T-helper 1 cell treated with Interleukin-12 subunit alpha and Interleukin-12 subunit beta and Interleukin-4 antibody, amounts not matched to agents 30 μg/mL and 1 μg/mL, for 36 hours (primary cell): ENCODE measurements around the gene NRP2.

Experiments used
- H3K27ac Mint-ChIP-seq: one replicate; pipeline ENCODE4 v1.8.0; 2021; ENCODE audit warnings: mild to moderate bottlenecking, mixed read lengths
- H3K27me3 Mint-ChIP-seq: one replicate; pipeline ENCODE4 v1.8.0; 2021; ENCODE audit warnings: low read depth, mixed read lengths
- H3K36me3 Mint-ChIP-seq: one replicate; pipeline ENCODE4 v1.8.0; 2021; ENCODE audit warnings: low read depth, mixed read lengths
- H3K4me1 Mint-ChIP-seq: one replicate; pipeline ENCODE4 v1.8.0; 2021; ENCODE audit warnings: low read depth, mixed read lengths
- H3K4me3 Mint-ChIP-seq: one replicate; pipeline ENCODE4 v1.8.0; 2021; ENCODE audit warnings: mild to moderate bottlenecking, moderate library complexity, mixed read lengths
- H3K9me3 Mint-ChIP-seq: one replicate; pipeline ENCODE4 v1.8.0; 2021; ENCODE audit warnings: mixed read lengths

The NRP2 gene

DNA sequence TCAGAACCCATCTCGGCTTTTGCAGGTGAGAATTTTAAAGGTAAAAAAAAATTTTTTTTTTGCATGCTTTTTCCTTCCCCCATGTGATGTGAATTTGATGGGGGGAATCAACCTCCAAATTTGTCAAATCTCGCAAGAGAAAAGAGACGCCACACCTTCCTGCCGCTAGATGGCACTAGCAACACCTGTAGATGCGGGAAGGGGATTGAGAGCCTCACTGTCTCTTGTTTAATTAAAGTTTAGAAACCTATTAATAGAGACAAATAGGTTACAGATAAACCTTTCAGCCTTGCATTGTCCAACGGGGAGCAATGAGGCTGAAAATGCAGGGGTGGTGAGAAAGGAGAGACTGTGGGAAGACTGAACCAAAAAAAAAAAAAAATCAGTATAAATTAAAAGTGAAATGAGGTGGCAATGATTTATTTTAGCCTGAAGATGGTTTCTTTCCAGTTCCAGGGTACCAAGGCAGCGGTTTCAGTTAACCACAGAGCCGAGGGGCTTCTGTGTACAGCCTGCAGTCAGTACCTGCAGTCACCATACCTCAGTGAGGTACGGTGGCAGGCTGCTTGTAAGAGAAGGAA lies 84.6 kb downstream of the NRP2 start:
- Mint-ChIP-seq H3K27me3 (peaks cover 23% of the 10 kb centered on the region), H3K9me3 (no peaks in the 10 kb centered on the region), H3K4me3 (no peak overlapping the region), H3K36me3 (peaks cover 2% of the 10 kb centered on the region), H3K27ac (no peak overlapping the region), H3K4me1 (peaks cover 2% of the 10 kb centered on the region)

DNA sequence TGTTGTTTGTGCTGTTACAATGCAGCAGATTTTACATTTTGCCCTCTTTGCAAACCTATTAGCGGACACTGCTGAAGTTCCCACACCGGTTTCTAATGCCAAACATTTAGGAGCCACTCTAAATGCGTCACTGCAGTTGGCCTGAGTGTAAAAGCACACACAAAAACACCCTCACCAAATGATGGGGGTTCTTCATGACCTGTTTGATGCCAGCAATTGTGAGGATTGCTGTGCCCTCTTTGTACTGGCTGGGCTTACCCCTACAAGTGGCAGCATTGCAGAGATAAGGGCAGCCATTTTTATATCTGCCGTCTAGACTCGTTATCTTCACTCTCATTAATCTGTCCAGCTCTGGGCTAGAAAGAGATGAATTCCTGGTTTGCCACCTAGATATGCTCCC lies 85.3 kb downstream of the NRP2 start:
- Mint-ChIP-seq H3K4me3 (no peak overlapping the region), H3K27ac (no peak overlapping the region), H3K4me1 (peaks cover 2% of the 10 kb centered on the region), H3K36me3 (peaks cover 2% of the 10 kb centered on the region), H3K9me3 (no peaks in the 10 kb centered on the region), H3K27me3 (peaks cover 23% of the 10 kb centered on the region)

DNA sequence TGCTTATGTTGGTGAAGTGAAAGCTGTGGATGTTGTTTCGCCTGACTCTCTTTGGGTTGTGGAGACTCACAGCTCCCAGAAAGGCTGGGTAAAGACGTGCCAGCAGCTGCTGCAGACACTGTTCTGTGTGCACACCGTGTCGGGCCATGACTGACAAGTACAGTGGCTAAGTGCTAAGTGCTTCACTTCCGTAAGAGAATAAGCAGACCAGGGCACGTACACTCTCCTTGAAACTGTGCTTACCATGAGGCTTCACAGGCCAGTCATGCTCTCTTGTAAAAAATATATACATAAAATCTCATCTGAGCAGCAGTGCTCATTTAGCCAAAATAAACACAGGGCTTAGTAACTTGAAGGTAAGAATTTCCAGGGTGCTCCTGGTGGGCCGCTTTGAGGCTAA lies 86.0 kb downstream of the NRP2 start:
- Mint-ChIP-seq H3K27me3 (peaks cover 22% of the 10 kb centered on the region), H3K27ac (no peak overlapping the region), H3K36me3 (peaks cover 2% of the 10 kb centered on the region), H3K4me1 (peaks cover 2% of the 10 kb centered on the region), H3K9me3 (no peaks in the 10 kb centered on the region), H3K4me3 (no peak overlapping the region)

DNA sequence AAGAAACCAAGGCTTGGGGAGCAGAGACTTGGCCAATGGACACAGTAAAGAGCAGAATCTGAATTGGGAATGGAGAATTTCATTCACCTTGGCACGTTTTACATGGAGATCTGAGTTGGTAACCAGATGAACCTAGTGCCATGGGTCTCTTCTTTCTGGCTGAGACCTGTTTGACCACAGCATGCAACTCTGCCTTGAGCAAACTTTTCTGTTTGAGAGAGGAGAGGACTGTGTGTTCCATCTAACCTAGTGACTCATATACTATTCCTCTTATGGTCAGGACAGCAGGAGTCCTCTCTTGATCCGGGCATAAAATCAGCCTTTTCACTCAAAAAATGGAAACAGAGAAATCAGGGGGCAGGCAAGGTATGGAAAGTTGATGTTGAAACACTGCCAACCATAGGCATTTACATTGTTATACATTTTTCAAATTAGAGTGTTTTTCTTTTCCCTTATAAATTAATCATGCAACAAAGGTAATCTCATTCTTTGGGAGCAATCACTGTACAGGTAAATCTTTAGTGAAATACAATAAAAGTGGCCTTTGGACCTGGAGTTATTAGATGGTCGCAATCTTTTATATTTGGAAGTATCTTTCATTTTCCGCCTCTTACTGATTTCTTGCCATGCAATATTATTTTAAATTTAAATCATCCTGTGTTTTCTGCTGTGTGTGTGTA lies 86.7 kb downstream of the NRP2 start:
- Mint-ChIP-seq H3K27ac (no peak overlapping the region), H3K36me3 (peaks cover 2% of the 10 kb centered on the region), H3K27me3 (peaks cover 23% of the 10 kb centered on the region), H3K4me3 (no peak overlapping the region), H3K9me3 (no peaks in the 10 kb centered on the region), H3K4me1 (peaks cover 2% of the 10 kb centered on the region)

DNA sequence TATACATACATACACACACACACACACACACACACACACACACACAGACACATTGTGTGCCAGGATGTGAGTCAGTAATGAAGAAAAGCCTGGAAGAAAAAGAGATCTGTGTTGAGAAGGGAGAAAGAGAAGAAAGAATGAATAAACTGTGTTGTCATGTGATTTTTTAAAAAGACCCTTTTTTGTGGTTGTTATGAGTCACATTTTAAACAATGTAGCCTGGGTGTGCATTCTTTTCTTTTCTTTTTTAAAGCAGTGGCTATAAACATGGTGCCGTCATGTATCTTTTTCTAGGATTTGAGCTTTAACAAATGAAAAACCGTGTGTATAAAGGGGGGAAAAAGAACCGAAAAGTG lies 87.2 kb downstream of the NRP2 start:
- H3K27ac Mint-ChIP-seq: no peak overlapping the region
- peaks cover 23% of the 10 kb centered on the region for H3K27me3 Mint-ChIP-seq
- peaks cover 2% of the 10 kb centered on the region for H3K36me3 Mint-ChIP-seq
- H3K4me1 Mint-ChIP-seq: peaks cover 2% of the 10 kb centered on the region
- no peak overlapping the region for H3K4me3 Mint-ChIP-seq
- no peaks in the 10 kb centered on the region for H3K9me3 Mint-ChIP-seq

DNA sequence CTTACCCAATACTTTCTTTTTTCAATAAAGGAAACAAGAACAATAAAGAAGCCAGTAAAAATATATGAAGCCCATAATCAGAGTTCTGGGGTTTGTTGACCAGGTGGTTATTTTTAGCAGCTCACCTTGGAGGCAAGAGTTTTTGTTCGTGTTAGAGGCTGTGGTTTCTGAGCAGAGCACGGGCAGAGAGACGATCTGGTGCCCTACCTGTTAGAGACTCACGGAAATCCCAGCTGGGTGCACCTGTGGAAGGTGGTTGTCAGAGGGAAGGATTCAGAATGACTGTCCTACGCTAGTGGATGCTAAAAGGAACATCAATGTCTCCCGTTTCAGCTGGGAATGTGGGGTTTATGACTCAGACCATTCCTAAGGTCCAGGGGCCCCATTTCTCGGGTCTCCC lies 87.6 kb downstream of the NRP2 start:
- Mint-ChIP-seq H3K27me3 (peaks cover 23% of the 10 kb centered on the region), H3K4me3 (no peak overlapping the region), H3K4me1 (peaks cover 2% of the 10 kb centered on the region), H3K27ac (no peak overlapping the region), H3K36me3 (peaks cover 2% of the 10 kb centered on the region), H3K9me3 (no peaks in the 10 kb centered on the region)

DNA sequence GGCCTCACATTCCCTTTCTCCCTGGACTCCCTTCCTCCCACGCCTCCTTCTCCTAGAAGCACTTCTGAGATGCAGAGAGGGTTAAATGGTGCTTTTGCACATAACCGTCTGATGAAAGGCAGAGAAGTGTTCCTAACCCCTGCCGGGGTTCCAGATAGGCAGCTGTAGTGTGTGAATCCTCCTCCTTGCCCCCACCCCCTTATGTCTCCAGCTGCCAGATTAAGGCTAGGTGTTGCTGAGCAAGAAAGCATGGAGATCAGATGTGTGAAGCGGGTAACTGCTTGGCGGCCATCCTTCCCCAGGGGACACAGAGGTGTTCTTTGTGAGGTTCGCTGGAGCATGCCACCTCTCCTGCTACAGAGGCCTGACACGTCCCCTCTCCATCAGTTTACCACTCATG lies 88.3 kb downstream of the NRP2 start:
- Mint-ChIP-seq H3K4me1 (peaks cover 2% of the 10 kb centered on the region), H3K27me3 (peaks cover 20% of the 10 kb centered on the region), H3K27ac (no peak overlapping the region), H3K4me3 (no peak overlapping the region), H3K36me3 (peaks cover 2% of the 10 kb centered on the region), H3K9me3 (no peaks in the 10 kb centered on the region)

DNA sequence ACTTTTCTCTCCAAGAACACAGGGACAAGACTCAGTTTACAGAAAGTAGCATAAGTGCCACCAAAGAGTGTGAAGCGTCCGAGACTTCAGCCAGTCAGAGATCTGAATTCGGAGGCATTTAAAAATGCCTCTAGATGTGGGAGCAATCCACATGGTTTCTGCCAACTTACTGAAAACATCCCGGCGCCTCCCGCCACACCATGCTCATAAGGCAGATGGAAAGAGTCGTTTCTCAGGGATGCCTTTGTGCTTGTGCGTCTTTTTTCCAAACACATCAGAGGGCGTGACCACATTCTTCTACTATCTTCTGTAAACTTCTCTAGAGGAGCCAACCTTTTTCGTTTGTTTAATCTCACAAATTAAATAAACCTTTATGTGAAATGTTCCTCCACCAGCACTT lies 88.7 kb downstream of the NRP2 start:
- peaks cover 2% of the 10 kb centered on the region for H3K36me3 Mint-ChIP-seq
- H3K9me3 Mint-ChIP-seq: no peaks in the 10 kb centered on the region
- no peak overlapping the region for H3K27ac Mint-ChIP-seq
- H3K4me1 Mint-ChIP-seq: peaks cover 2% of the 10 kb centered on the region
- peaks cover 20% of the 10 kb centered on the region for H3K27me3 Mint-ChIP-seq
- H3K4me3 Mint-ChIP-seq: no peak overlapping the region

DNA sequence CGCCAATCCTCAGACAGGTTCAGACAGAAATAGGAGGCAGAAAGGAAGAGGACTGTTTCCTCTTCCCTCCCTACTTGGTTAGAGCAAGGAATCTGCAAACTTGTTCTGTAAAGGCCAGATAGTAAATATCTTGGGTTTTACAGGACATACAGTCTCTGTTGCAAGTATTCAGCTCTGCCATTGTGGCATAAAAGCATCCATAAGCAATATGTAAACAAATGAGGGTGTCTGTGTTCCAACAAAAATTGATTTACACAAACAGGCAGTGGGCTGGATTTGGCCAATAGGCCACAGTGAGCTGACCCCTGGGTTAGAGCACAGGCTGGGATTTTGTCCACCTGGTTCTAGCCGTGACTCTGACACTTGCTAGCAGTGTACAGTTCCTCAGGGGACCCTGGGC lies 89.4 kb downstream of the NRP2 start:
- no peak overlapping the region for H3K4me3 Mint-ChIP-seq
- peaks cover 17% of the 10 kb centered on the region for H3K27me3 Mint-ChIP-seq
- no peak overlapping the region for H3K27ac Mint-ChIP-seq
- H3K9me3 Mint-ChIP-seq: no peaks in the 10 kb centered on the region
- peaks cover 2% of the 10 kb centered on the region for H3K36me3 Mint-ChIP-seq
- H3K4me1 Mint-ChIP-seq: peaks cover 2% of the 10 kb centered on the region

DNA sequence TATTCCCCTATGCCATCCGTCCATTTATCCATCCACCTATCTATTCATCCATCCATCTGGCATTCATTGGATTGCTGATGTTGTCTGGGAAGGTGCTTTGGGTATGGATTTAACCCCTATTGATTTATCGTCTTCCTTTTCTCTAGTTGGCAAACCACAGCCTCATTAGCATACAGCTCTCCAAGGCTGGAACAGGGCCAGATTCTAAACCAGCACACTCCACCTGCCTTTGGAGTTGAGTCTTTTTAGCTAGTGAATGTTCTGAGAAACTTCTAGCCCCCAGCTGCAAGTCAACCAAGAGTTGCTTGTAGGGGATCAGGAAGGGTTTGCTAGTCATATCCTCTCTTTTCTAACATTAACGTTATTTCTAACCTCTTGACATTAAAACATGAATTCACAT lies 90.7 kb downstream of the NRP2 start:
- Mint-ChIP-seq H3K4me3 (no peak overlapping the region), H3K9me3 (no peaks in the 10 kb centered on the region), H3K4me1 (no peaks in the 10 kb centered on the region), H3K36me3 (no peaks in the 10 kb centered on the region), H3K27me3 (peaks cover 14% of the 10 kb centered on the region), H3K27ac (no peak overlapping the region)

DNA sequence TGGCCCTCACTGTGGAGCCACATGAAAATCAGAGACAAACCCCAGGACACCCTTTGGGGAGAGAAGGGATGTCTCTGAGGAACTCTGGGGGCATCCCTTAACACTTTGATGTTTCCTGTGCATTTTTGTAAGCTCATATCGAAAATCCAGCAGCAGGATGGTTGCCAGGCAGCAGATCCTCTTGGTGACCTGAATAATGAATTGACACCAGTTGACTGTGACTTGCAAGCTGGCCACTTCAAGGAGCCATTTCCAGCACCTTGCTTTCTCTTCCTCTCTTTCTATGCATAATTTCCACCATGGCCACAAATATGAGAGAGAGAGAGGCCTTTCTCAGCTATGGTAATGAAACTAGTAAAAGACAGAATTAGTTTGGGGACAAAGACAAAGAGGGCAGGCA lies 91.7 kb downstream of the NRP2 start:
- Mint-ChIP-seq H3K27ac (no peak overlapping the region), H3K4me3 (no peak overlapping the region), H3K9me3 (no peaks in the 10 kb centered on the region), H3K27me3 (peaks cover 17% of the 10 kb centered on the region), H3K4me1 (no peaks in the 10 kb centered on the region), H3K36me3 (no peaks in the 10 kb centered on the region)

DNA sequence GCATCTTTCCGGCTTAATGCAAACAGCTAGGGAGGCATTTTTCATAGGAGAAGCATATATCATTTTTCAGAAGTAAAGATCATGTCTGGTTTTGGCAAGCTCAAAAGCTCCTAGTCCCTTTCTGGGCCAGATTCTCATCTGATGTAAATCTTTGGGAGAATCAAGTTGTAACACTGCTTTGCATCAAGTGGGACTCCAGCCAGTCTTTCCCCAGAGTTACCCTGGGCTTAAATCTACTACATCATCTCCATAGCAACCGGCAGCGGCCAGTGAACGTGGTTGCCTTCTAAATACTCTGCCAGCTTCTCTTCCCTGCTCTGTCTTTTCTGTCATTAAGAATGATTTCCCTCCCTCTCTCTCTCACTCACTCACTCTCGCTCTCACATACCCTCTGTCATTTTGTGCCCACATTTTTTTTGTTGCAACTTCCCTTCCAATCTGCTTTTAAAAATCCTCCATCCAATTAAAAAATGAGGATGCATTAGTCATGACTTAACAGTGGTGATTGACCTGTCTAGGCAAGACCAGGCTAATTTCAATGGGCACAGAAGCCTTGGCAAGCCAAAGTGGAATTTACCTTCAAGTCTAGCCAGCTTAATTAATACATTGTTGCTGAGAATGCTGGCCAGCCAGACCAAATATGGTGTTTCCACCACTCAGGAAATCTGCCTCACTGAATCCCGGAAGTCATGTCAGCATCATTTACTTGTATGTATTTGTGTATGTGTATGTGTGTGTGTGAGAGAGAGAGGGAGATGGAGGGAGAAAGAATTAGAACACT lies 93.0 kb downstream of the NRP2 start:
- H3K27ac Mint-ChIP-seq: no peak overlapping the region
- H3K4me3 Mint-ChIP-seq: no peak overlapping the region
- H3K27me3 Mint-ChIP-seq: peaks cover 17% of the 10 kb centered on the region
- H3K4me1 Mint-ChIP-seq: no peaks in the 10 kb centered on the region
- H3K9me3 Mint-ChIP-seq: no peaks in the 10 kb centered on the region
- no peaks in the 10 kb centered on the region for H3K36me3 Mint-ChIP-seq

DNA sequence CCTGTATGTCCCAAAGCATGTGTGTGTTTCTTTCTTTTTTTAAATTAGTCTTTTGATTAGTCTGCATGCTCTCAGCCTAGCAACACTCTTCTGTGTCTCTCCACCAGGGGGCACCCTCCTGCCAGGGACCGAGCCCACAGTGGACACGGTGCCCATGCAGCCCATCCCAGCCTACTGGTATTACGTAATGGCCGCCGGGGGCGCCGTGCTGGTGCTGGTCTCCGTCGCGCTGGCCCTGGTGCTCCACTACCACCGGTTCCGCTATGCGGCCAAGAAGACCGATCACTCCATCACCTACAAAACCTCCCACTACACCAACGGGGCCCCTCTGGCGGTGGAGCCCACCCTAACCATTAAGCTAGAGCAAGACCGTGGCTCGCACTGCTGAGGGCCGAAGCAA lies 93.8 kb downstream of the NRP2 start:
- Mint-ChIP-seq H3K9me3 (no peaks in the 10 kb centered on the region), H3K36me3 (no peaks in the 10 kb centered on the region), H3K27ac (no peak overlapping the region), H3K4me3 (no peak overlapping the region), H3K27me3 (peaks cover 17% of the 10 kb centered on the region), H3K4me1 (peaks cover 2% of the 10 kb centered on the region)

DNA sequence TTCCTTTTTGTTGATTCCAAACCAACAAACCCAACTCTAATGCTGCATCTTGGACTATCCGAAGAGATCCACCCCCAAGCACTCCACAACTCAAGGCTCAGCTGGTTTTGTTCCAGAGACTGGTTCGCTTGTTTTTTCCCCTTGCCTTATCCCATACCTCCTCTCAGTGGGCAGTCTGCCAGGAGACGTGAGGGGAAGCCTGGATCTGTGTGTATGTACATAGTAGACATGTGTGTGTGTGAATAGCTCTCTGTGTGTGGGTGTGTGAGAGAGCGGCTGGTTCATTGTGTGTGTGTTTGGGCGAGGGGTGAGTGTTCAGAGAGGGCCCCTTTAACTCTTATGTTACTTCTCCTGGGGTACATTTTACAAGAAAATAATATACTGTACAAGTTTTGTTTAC lies 94.4 kb downstream of the NRP2 start:
- peaks cover 2% of the 10 kb centered on the region for H3K4me1 Mint-ChIP-seq
- no peaks in the 10 kb centered on the region for H3K9me3 Mint-ChIP-seq
- H3K27me3 Mint-ChIP-seq: peaks cover 17% of the 10 kb centered on the region
- no peak overlapping the region for H3K27ac Mint-ChIP-seq
- no peak overlapping the region for H3K4me3 Mint-ChIP-seq
- H3K36me3 Mint-ChIP-seq: no peaks in the 10 kb centered on the region

DNA sequence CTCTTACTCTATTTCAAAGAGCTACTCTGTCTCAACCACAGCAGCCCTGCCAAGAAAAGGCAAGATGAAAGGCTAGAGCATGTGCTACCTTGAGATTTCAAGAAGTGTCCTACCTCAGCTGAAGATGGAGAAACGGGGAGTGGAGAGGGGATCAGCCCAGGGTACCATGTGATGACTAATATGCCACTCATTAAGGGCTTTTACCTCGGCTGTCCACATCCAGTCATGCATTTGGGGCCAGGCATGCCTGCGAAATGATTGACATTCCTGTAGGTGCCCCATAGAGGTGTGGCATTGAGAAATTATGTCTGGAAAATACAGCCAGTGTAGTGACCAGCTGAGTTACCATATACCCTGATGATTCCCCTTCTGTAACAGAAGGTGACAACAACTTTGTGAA lies 96.1 kb downstream of the NRP2 start:
- H3K36me3 Mint-ChIP-seq: no peaks in the 10 kb centered on the region
- peaks cover 2% of the 10 kb centered on the region for H3K4me1 Mint-ChIP-seq
- H3K4me3 Mint-ChIP-seq: no peak overlapping the region
- no peak overlapping the region for H3K27ac Mint-ChIP-seq
- H3K9me3 Mint-ChIP-seq: no peaks in the 10 kb centered on the region
- peaks cover 12% of the 10 kb centered on the region for H3K27me3 Mint-ChIP-seq
